SK-N-SH treated with all-trans-retinoic acid at 6 μM for 48 hours (cell line): ENCODE measurements around the gene NQO1.
"Not testable (repeated sequence)": the region's sequence is repeated elsewhere in the genome, so short reads cannot be mapped to it uniquely, and the experiment has no call there.

Source experiments
- GLIS3 ChIP-seq: fragments of 250-450 bp; sonication (Bioruptor Pico); IDR thresholded peaks from 2 replicates; pipeline ENCODE4 v1.5.0; 2020; ENCODE audit warnings: mild to moderate bottlenecking, moderate library complexity
- OSR1 ChIP-seq: fragments of 250-450 bp; sonication (Bioruptor Pico); IDR thresholded peaks from 2 replicates; pipeline ENCODE4 v1.8.0; 2022; ENCODE audit warnings: moderate library complexity, mild to moderate bottlenecking, inconsistent platforms
- TCF4 ChIP-seq: fragments of 250-450 bp; sonication (Bioruptor Pico); IDR thresholded peaks from 2 replicates; pipeline ENCODE4 v1.8.0; 2021; ENCODE audit warnings: mild to moderate bottlenecking, moderate library complexity, borderline replicate concordance
- ZFP3 ChIP-seq: fragments of 250-450 bp; sonication (Bioruptor Pico); IDR thresholded peaks from 2 replicates; pipeline ENCODE4 v1.5.0; 2020; ENCODE audit warnings: mild to moderate bottlenecking, moderate library complexity
- ZFP30 ChIP-seq: fragments of 450-650 bp; formaldehyde crosslinking; IDR thresholded peaks from 2 replicates; pipeline ENCODE4 v1.5.0; 2022; ENCODE audit warnings: mild to moderate bottlenecking, moderate library complexity

DNA sequence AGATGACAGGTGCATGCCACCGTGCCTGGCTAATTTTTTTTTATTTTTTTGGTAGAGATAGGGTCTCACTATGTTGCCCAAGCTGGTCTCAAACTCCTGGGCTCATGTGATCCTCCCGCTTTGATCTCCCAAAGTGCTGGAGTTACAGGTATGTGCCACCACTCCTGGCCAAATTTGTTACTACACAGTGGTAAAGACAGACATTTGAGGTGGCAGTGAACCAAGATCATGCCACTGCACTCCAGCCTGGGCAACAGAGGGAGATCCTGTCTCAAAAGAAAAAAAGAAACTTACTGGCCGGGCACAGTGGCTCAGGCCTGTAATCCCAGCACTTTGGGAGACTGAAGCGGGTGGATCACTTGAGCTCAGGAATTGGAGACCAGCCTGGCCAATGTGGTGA is 2.7 kb upstream of the NQO1 start:
- not testable (repeated sequence) for TF ChIP-seq ZFP30, ZFP3, TCF4, GLIS3, OSR1 (CRISPR knock-in tag)
